GM19372 (cell line): ENCODE measurements around the gene FAM89A.

ENCODE experiments used
- ATAC-seq: cut with Tn5 transposase; IDR thresholded peaks from one replicate; pipeline ENCODE4 v1.9.1; 2021; ENCODE audit warnings: mild to moderate bottlenecking, low read depth, moderate library complexity; ENCODE audit not compliant: unreplicated experiment

FAM89A gene

GRCh38 chr1:230972855-230973271, 67.2 kb downstream of the FAM89A start:
- peak; percentile 80 for ATAC-seq

DNA sequence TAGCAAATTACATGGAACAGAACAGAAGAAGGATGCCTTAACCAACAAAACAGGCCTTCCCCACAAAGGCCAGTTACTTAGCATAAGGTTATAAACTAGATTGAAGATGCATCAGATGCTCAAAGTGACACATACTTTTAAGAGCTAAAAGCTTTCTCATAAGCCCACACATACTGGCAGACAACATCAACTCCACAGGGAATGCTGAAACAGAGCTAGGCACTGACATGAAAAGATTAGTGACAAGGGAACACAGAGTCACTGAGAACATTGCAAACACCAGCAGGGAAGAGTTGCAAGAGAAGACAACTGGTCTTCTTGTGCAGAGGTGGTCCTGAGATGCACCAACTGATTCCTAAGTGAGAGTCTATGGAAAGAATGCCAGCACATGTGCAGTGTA, 68.3 kb downstream of the FAM89A start:
- ATAC-seq = no peak

GRCh38 chr1:230970432-230970831, 69.6 kb downstream of the FAM89A start:
- ATAC-seq = no peak
